HuH-7.5 (cell line): ENCODE results near the gene RASSF3.
"Not testable (repeated sequence)": the region's sequence is repeated elsewhere in the genome, so short reads cannot be mapped to it uniquely, and the experiment has no call there.

Experiments
- DNase-seq: peaks from one replicate; pipeline ENCODE4 v3.0.0; 2011; ENCODE audit warnings: low spot score

The RASSF3 gene

GRCh38 chr12:64633940-64634337 lies 23.6 kb downstream of the RASSF3 start:
- DNase-seq = peak; percentile 20

DNA sequence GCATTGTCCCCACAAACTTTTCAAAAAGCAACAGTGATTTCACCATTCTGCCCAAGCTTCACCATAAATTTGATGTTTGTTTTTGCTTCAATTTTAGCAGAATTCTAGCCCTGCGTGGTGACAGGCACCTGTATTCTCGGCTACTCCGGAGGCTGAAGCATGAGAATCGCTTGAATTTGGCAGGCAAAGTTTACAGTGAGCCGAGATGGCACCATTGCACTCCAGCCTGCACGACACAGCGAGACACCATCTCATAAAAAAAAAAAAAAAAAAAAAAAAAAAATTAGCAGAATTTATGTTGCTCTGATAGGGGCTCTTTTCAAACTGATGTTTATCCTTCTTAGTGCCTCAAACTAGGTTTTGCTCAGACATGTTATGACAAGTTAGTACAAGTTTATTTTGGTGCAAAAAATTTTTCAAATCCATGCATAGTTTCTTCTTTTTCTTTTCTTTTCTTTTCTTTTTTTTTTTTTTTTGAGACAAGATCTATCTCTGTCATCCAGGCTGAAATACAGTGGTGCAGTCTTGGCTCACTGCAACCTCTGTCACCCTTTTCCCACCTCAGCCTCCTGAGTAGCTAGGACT lies 24.3 kb downstream of the RASSF3 start:
- no peak for DNase-seq

- DNase-seq = no peak
Observed at GRCh38 chr12:64635356-64635998, 25.2 kb downstream of the RASSF3 start.

- no peak for DNase-seq
Observed at GRCh38 chr12:64636856-64637255, 26.6 kb downstream of the RASSF3 start.

GRCh38 chr12:64639466-64639865 lies 29.2 kb downstream of the RASSF3 start:
- DNase-seq = no peak

DNA sequence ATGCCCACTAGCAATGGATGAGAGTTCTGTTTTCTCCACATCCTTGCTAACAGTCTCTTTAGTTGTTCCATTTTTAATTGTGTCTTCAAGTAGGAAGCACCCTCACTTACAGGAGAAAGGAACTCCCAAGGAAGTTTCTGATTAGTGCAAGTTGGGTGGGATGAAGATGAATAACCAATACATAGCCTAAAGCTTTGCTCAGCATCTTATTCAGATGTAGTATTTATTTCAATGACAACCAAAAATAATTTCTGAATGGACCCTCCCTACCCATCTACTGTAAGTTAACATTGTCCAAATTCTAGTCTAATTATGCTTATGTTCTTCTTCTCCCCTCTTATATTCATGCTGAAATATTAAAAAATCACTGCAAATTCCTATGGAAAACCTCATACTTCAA lies 36.0 kb downstream of the RASSF3 start:
- no peak for DNase-seq

DNA sequence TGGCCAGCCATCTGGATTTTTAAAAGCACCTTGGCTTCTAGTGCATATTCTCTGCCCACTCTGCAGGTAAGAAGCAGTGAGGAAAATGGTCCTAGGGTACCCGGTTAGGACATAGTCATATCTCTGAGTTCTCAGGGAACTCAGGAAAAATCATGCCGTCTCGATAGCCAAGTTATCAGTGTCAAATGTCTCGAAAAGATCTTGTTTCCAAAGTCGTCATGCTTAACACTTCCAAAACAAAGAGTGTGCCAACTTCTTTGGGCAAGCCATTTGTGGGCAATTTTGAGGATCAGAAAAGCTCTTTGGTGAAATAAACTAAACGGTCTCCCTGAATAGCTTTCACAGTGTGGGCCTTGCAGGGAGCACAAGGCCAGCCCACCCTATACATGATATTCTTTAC lies 39.2 kb downstream of the RASSF3 start:
- DNase-seq = no peak

DNA sequence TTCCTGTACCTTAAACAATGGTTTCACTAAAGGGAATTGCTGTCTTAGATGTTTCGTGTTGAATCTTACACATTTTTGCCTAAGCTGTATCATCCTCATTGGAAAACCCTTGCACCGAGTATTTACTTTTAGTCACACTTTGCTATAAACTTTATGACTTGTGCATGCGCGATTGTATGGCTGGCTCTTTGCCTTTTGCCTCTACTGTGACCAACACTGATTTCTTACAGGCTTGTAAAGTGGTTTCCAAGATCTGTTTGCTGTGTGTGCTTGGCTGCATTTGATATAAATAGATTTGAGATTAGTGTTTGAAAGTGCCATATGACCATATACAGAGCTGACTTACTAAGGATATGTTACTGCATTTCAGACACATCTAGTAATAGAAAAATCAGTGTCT lies 40.5 kb downstream of the RASSF3 start:
- no peak for DNase-seq

- DNase-seq = no peak
Observed at GRCh38 chr12:64652346-64652745, 42.1 kb downstream of the RASSF3 start.

- no peak for DNase-seq
Observed at GRCh38 chr12:64653123-64653522, 42.8 kb downstream of the RASSF3 start.

DNA sequence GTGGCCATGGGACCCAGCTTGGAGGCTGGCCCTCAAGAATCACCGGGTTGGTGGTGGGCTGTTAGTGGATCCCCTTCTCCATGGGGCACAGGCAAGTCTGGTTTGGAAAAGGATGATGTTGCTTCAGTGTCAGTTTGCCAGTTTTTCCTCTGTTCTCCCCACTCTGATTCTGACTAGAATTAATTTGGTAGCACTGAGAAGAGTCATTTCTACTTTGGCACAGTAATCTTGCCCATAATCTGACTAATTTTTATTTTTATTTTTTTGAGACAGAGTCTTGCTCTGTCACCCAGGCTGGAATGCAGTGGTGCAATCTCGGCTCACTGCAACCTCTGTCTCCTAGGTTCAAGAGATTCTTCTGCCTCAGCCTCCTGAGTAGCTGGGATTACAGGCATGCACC lies 43.6 kb downstream of the RASSF3 start:
- DNase-seq = not testable (repeated sequence)

- DNase-seq = no peak
Observed at GRCh38 chr12:64655141-64655540, 44.8 kb downstream of the RASSF3 start.

DNA sequence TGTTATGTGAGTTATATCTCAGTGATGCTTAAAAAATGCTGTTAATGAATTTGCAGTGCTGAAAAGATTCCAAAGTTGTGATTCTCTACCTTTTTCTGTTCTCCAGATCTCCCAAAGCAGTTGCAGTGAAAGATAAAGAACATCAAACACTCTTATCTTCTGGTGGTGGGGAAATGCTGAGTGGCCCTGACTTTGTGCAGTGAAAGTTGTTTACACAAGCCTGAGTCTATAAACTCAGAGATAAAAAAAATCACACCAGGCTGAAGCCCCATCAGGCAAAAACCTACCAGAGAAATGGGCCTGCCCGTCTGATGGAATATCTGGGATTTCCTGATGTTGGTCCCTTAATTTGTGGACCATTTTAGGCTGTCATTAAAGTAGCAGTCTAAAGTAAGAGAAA lies 46.1 kb downstream of the RASSF3 start:
- no peak for DNase-seq

DNA sequence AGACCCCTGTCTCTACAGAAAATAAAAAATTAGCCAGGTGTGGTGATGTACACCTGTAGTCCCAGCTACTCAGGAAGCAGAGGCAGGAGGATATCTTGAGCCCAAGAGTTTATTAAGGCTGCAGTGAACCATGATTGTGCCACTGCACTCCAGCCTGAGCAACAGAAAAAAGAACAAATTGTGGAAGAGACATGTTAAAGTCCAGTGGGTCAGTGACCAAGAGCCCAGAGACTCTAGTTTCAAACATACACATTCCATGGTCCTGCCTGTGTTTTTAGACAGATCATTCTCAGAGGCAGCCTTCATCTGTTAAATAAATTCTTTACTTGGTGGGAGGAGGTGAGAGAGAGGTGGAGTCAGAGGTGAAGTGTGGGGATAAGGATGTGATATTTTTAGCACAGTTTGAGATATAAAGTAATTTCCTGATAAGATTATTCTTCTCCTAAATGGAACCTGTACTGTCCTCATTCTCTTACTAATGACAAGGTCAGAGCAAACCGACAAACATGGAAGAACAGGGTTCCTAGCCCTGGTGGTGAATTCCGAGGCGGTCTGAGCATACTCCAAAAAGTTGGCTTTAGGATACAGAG lies 48.7 kb downstream of the RASSF3 start:
- DNase-seq = no peak

- DNase-seq = no peak
Observed at GRCh38 chr12:64660237-64661018, 50.1 kb downstream of the RASSF3 start.

DNA sequence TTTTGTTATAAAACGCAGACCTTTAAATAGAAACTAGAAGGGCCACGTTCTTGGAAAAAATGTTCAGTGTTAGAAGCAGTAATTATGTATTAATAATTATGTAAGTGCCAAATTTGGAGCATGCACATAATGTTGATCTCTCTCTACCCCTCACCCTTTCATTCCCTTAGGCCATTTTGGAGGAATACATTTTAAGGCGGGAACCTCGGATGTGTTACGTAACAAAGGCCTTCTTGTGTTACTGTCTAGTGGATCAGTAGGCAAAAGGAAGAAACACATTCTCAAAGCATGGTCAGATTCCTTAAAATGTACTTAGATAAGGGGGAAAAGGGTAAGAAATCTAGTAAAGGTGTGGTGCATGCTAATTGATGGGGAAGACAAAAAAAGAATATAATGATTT lies 52.7 kb downstream of the RASSF3 start:
- DNase-seq = no peak

- DNase-seq = no peak
Observed at GRCh38 chr12:64665514-64665913, 55.2 kb downstream of the RASSF3 start.

- no peak for DNase-seq
Observed at GRCh38 chr12:64666054-64666914, 56.0 kb downstream of the RASSF3 start.

DNA sequence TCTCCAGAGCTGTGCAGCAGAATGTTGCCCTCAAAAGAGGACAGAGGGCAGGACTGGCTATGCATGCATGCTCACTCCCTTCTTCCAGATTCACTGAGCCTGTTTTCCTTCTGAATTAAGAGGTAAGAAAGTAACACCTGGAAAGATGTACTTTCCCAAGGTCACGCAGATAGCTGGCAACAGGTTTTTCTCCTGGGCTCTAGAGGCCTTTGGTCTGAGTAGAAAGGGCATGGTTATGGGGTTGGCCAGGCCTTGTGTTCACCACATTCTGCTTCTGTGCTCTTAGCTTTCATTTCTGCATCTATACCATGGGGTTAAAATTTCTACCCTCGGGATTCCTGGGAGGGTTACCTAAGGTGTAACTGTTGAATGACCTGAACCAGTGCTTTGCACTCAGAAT lies 57.5 kb downstream of the RASSF3 start:
- DNase-seq = no peak

DNA sequence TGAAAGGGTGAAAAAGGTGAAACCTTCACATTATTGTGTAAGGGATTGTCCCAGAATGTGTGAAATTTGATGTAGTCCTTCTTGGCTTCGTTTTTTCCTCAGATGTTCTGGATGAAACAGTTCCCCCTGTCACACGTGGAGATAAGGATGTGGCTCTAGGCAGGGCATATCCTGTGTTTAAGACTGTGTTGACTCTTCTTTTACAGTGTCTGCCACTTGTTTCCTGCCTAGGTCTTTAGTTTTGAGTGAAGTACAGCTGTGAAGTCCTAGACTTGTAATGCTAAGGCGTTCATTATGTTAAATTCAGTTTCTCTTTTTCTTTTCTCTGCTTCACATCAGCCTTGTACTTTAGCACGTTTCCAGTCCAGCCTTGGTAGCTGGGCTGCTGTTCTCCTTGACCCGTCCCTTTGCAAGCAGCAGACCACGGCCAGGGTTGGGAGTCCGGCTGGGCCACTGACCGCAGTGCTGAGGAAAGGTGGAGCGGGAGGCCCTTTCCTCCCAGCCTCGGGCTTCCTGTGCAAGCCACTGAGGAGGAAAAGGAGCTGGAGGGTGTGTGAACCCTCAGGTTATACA lies 59.1 kb downstream of the RASSF3 start:
- no peak for DNase-seq

DNA sequence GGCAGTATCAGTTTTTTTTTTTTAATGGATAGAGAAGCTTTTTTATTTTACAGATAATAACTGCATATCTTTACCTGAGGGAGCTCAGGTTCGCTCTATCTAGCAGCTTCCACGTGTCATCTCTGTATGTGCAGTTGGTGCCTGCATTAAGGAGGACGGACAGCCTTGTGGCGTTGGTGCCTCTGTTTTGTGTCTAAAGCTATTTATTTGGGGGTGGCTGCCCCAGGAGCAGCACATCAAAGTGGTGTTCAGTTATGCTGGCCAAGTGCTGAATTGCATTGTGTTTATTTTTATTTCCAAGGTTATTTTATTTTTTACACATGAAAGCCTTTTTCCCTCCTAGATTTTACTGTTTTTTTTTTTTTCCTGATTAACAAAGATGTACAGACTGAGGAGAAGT lies 59.7 kb downstream of the RASSF3 start:
- no peak for DNase-seq
